ENCODE measurements around the gene SH3TC1.

DNA sequence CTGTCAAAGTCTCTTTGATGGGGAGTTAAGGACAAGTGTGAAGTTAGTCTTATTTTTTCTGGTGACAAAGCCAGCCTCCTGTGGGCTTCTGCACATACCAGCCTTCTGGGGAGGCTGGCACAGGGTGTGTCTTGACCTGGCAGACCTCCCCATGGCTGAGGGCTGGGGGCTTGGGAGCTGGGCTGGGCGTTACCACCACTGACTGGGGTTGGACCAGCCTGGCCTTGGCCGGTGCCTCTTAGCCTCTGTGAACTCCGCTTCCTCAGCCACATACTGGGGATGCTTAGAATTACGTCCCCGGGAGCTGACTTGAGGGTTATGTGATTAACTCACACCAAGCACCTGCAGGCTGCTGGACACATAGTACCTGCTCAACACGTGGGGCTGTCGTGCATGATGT is 14.0 kb downstream of the SH3TC1 start:
- TF ChIP-seq POLR2A (IDR thresholded peaks at IDR 0.05; ENCODE audit: low read length) (no peak), GATA1 (IDR thresholded peaks at IDR 0.05; ENCODE audit: low read depth, low read length) (no peak)

Measured in erythroblast (primary cell).